Cardiac fibroblast (primary cell): ENCODE measurements around the gene CEP350.

Experiments used
- DNase-seq, 2 donors: peaks; one replicate each; pipeline versions ENCODE4 v3.0.0 to v3.0.0-alpha.2; 2010; ENCODE audit warnings: low read depth in 2 of 2
- H3K4me3 ChIP-seq, 2 donors: replicated peaks in 1 of 2; 1 replicate in 1 of 2; 2 replicates in 1 of 2; pipeline ENCODE4 v1.5.1; 2011; ENCODE audit warnings: low read depth in 2 of 2, low read length in 2 of 2, mild to moderate bottlenecking in 2 of 2, moderate library complexity in 1 of 2
- CTCF ChIP-seq: IDR thresholded peaks from one replicate; pipeline ENCODE4 v1.5.1; 2011; ENCODE audit warnings: low read depth, mild to moderate bottlenecking, low read length, inconsistent platforms

CEP350 gene

GRCh38 chr1:179954493-179955286 lies at the start of gene CEP350:
TSS of gene CEP350 (plus strand) at chr1:179954810. CDS start at chr1:179986182, 31,372 bp downstream.
- TF ChIP-seq CTCF: no peak
- H3K4me3 ChIP-seq: peak within 1 kb of the TSS; percentile 82 to 87
- DNase-seq: peak; percentile 99 to 100

- H3K4me3 ChIP-seq: no peak overlapping the region
- DNase-seq: no peak
- no peak for TF ChIP-seq CTCF
Measured at GRCh38 chr1:179910934-179911333, 43.7 kb upstream of the CEP350 start.

- H3K4me3 ChIP-seq: no peak overlapping the region
- no peak for TF ChIP-seq CTCF
- DNase-seq: no peak
Measured at GRCh38 chr1:179911812-179912211, 42.8 kb upstream of the CEP350 start.

GRCh38 chr1:179917601-179918429 lies 36.8 kb upstream of the CEP350 start:
- no peak for DNase-seq
- TF ChIP-seq CTCF: no peak

GRCh38 chr1:179921472-179921871 lies 33.1 kb upstream of the CEP350 start:
- no peak for TF ChIP-seq CTCF
- no peak for DNase-seq
- H3K4me3 ChIP-seq: no peak overlapping the region

More at GRCh38 chr1:179917601-179918429, 36.8 kb upstream of the CEP350 start:
- H3K4me3 ChIP-seq: no peak overlapping the region

- TF ChIP-seq CTCF: no peak
- H3K4me3 ChIP-seq: no peak overlapping the region
- DNase-seq: no peak
Measured at GRCh38 chr1:179921981-179922872, 32.4 kb upstream of the CEP350 start.
